NOMO-1 (cell line): ENCODE data around the gene SLC1A7.

Experiments
- DNase-seq, 2 experiments: peaks; one replicate each; lab custom pipeline; 2025; ENCODE audit not compliant: unreplicated experiment in 2 of 2; lab: John Stamatoyannopoulos, UW

SLC1A7 gene

GRCh38 chr1:53117836-53118235 lies 24.6 kb downstream of the SLC1A7 start:
- DNase-seq = no peak

GRCh38 chr1:53116933-53117600 lies 25.4 kb downstream of the SLC1A7 start:
- DNase-seq = no peak

- no peak for DNase-seq
Observed at GRCh38 chr1:53116307-53116810, 26.1 kb downstream of the SLC1A7 start.

GRCh38 chr1:53115403-53116306 lies 26.8 kb downstream of the SLC1A7 start:
- DNase-seq = no peak

- DNase-seq = no peak
Observed at GRCh38 chr1:53114581-53115400, 27.6 kb downstream of the SLC1A7 start.

GRCh38 chr1:53114090-53114489 lies 28.3 kb downstream of the SLC1A7 start:
- no peak for DNase-seq

GRCh38 chr1:53112861-53113260 lies 29.6 kb downstream of the SLC1A7 start:
- no peak for DNase-seq

- DNase-seq = no peak
Observed at GRCh38 chr1:53112271-53112774, 30.1 kb downstream of the SLC1A7 start.

GRCh38 chr1:53111693-53112092 lies 30.7 kb downstream of the SLC1A7 start:
- no peak for DNase-seq

GRCh38 chr1:53111073-53111556 lies 31.3 kb downstream of the SLC1A7 start:
- DNase-seq = no peak

- peak; percentile 53 to 85 for DNase-seq
Observed at GRCh38 chr1:53110370-53111072, 31.9 kb downstream of the SLC1A7 start.

GRCh38 chr1:53108646-53109580 lies 33.5 kb downstream of the SLC1A7 start:
- peak in 1 of 2 experiments; percentile 28 for DNase-seq

- no peak for DNase-seq
Observed at GRCh38 chr1:53107570-53108322, 34.7 kb downstream of the SLC1A7 start.

- no peak for DNase-seq
Observed at GRCh38 chr1:53107090-53107489, 35.3 kb downstream of the SLC1A7 start.

- DNase-seq = no peak
Observed at GRCh38 chr1:53104289-53104913, 38.0 kb downstream of the SLC1A7 start.

GRCh38 chr1:53094533-53094919 lies 47.9 kb downstream of the SLC1A7 start:
- DNase-seq = no peak

- no peak for DNase-seq
Observed at GRCh38 chr1:53093778-53094532, 48.5 kb downstream of the SLC1A7 start.
